SK-N-MC (cell line): ENCODE data around the gene HOXC12.

Experiments used
- EZH2 ChIP-seq: fragments of 200-600 bp; sonication (generic); IDR thresholded peaks from one replicate; pipeline ENCODE4 v1.6.1; 2017; ENCODE audit warnings: antibody characterized with exemption
- FOXP2 ChIP-seq: optimal IDR thresholded peaks from 2 replicates; pipeline ENCODE3; 2011; ENCODE audit warnings: mild to moderate bottlenecking, moderate library complexity; ENCODE audit not compliant: insufficient read depth; ENCODE audit errors: extremely low read length, control extremely low read depth
- POLR2AphosphoS5 ChIP-seq: IDR thresholded peaks from 2 replicates; pipeline ENCODE4 v1.6.1; 2012; ENCODE audit warnings: mild to moderate bottlenecking, low read depth, low read length, borderline replicate concordance

- TF ChIP-seq POLR2AphosphoS5 (no peak), EZH2 (no peak), FOXP2 (no peak)
These were observed 21.8 kb upstream of the HOXC12 start for GRCh38 chr12:53932915-53933314.
